H1 (cell line): Measurements from ENCODE around the gene VHLL. TPM values are rescaled to one million over a fixed set of nuclear protein-coding genes. Genes with fewer than 3 reads are reported as not detected.

Experiments
- CTCF ChIA-PET: fragments of 300-600 bp; sonication (Branson Sonifier 250); formaldehyde crosslinking; loops from one replicate; lab custom pipeline; 2021; ENCODE audit not compliant: partially characterized antibody; lab: Charles Lee
- POLR2A ChIA-PET: fragments of 300-600 bp; sonication (Branson Sonifier 250); formaldehyde crosslinking; loops from one replicate; lab custom pipeline; 2021; ENCODE audit warnings: inconsistent platforms; ENCODE audit not compliant: partially characterized antibody; lab: Charles Lee
- DNase-seq, 2 experiments: peaks; one replicate each; pipeline versions ENCODE4 v3.0.0 to v3.0.0-alpha.2; 2010 to 2022; ENCODE audit warnings: low spot score in 2 of 2, low read depth in 1 of 2, mixed read lengths in 1 of 2
- FAIRE-seq: peaks from 2 replicates; lab custom pipeline; 2011; peaks lifted over from hg19 to GRCh38; lab: Jason Lieb, UNC
- H2AFZ ChIP-seq: 2 replicates; pipeline ENCODE4 v1.8.1; 2012; ENCODE audit warnings: low read length, inconsistent platforms
- H2AK5ac ChIP-seq: 2 replicates; pipeline ENCODE4 v1.6.1; 2013; ENCODE audit warnings: low read depth, low read length
- H2BK120ac ChIP-seq: replicated peaks from 2 replicates; pipeline ENCODE3; 2013; ENCODE audit warnings: low read depth, low read length, inconsistent platforms
- H2BK12ac ChIP-seq: 2 replicates; pipeline ENCODE4 v1.6.1; 2013; ENCODE audit warnings: low read depth, low read length
- H2BK15ac ChIP-seq: 2 replicates; pipeline ENCODE4 v1.6.1; 2013; ENCODE audit warnings: low read length
- H2BK20ac ChIP-seq: 2 replicates; pipeline ENCODE4 v1.6.1; 2013; ENCODE audit warnings: low read length
- H2BK5ac ChIP-seq: 2 replicates; pipeline ENCODE4 v1.6.1; 2013; ENCODE audit warnings: low read depth, low read length
- H3K14ac ChIP-seq: 2 replicates; pipeline ENCODE4 v1.6.1; 2013; ENCODE audit warnings: inconsistent platforms; ENCODE audit not compliant: insufficient read length
- H3K18ac ChIP-seq: 2 replicates; pipeline ENCODE4 v1.6.1; 2013; ENCODE audit warnings: low read length; ENCODE audit errors: extremely low read depth
- H3K23ac ChIP-seq: 2 replicates; pipeline ENCODE4 v1.6.1; 2013; ENCODE audit warnings: inconsistent platforms; ENCODE audit not compliant: insufficient read length
- H3K23me2 ChIP-seq: 2 replicates; pipeline ENCODE4 v1.6.1; 2013; ENCODE audit warnings: low read depth, low read length
- H3K27ac ChIP-seq: 2 replicates; pipeline ENCODE4 v1.6.1; 2011; ENCODE audit warnings: low read depth, low read length, inconsistent platforms
- H3K27me3 ChIP-seq, 4 experiments: replicated peaks in 1 of 4; 1 replicate in 1 of 4; 2 replicates in 3 of 4; pipeline versions ENCODE4 v1.6.1 to v1.8.1; 2011 to 2013; ENCODE audit warnings: low read length in 3 of 4, mild to moderate bottlenecking in 3 of 4, inconsistent platforms in 2 of 4, mixed read lengths in 2 of 4, moderate library complexity in 1 of 4; ENCODE audit not compliant: control insufficient read depth in 3 of 4, insufficient read depth in 3 of 4; ENCODE audit errors: extremely low read depth in 1 of 4
- H3K36me3 ChIP-seq, 4 experiments: 2 replicates each; pipeline versions ENCODE4 v1.6.1 to v1.8.1; 2011 to 2013; ENCODE audit warnings: mild to moderate bottlenecking in 4 of 4, low read length in 3 of 4, moderate library complexity in 2 of 4, control low read depth in 1 of 4, inconsistent platforms in 1 of 4; ENCODE audit not compliant: insufficient read depth in 4 of 4, control insufficient read depth in 2 of 4
- H3K4ac ChIP-seq: replicated peaks from 2 replicates; pipeline ENCODE3; 2013; ENCODE audit warnings: low read length, low read depth, mixed read lengths, inconsistent platforms; ENCODE audit not compliant: insufficient read length
- H3K4me1 ChIP-seq, 4 experiments: replicated peaks in 1 of 4; 1 replicate in 1 of 4; 2 replicates in 3 of 4; pipeline versions ENCODE4 v1.6.1 to v1.8.1; 2011 to 2013; ENCODE audit warnings: low read length in 3 of 4, inconsistent platforms in 2 of 4, mixed read lengths in 1 of 4; ENCODE audit not compliant: insufficient read depth in 4 of 4, control insufficient read depth in 3 of 4
- H3K4me2 ChIP-seq, 2 experiments: 2 replicates each; pipeline versions ENCODE4 v1.6.1 to v1.8.1; 2011 to 2013; ENCODE audit warnings: low read depth in 2 of 2, low read length in 2 of 2, control low read depth in 1 of 2, inconsistent platforms in 1 of 2, mild to moderate bottlenecking in 1 of 2; ENCODE audit not compliant: insufficient read depth in 1 of 2
- H3K4me3 ChIP-seq, 4 experiments: fragments of 200-600, 300-600 bp in 1 of 4; sonication (generic), shearing (Covaris generic), sonication (Bioruptor Twin) in 1 of 4; 2 replicates each; pipeline versions ENCODE4 v1.5.1 to v1.8.1; 2011 to 2016; ENCODE audit warnings: low read length in 4 of 4, low read depth in 3 of 4, control low read depth in 2 of 4, inconsistent platforms in 2 of 4, mild to moderate bottlenecking in 2 of 4, mixed read lengths in 1 of 4, moderate library complexity in 1 of 4; ENCODE audit not compliant: insufficient read depth in 2 of 4; ENCODE audit errors: extremely low read depth in 1 of 4
- H3K56ac ChIP-seq: replicated peaks from 2 replicates; pipeline ENCODE3; 2013; ENCODE audit warnings: low read depth, mild to moderate bottlenecking, mixed read lengths, low read length, inconsistent platforms; ENCODE audit not compliant: insufficient read length
- H3K79me1 ChIP-seq: 2 replicates; pipeline ENCODE4 v1.6.1; 2013; ENCODE audit warnings: low read depth, low read length, control low read depth
- H3K79me2 ChIP-seq, 2 experiments: 2 replicates each; pipeline versions ENCODE4 v1.6.1 to v1.8.1; 2012 to 2013; ENCODE audit warnings: low read length in 2 of 2, mild to moderate bottlenecking in 2 of 2, inconsistent platforms in 1 of 2; ENCODE audit not compliant: insufficient read depth in 2 of 2, control insufficient read depth in 1 of 2
- H3K9ac ChIP-seq, 4 experiments: replicated peaks in 1 of 4; 1 replicate in 1 of 4; 2 replicates in 3 of 4; pipeline versions ENCODE4 v1.6.1 to v1.8.1; 2011 to 2013; ENCODE audit warnings: low read depth in 3 of 4, low read length in 3 of 4, control low read depth in 2 of 4, mild to moderate bottlenecking in 2 of 4, moderate library complexity in 2 of 4, inconsistent platforms in 1 of 4; ENCODE audit errors: extremely low read depth in 1 of 4
- H3K9me3 ChIP-seq, 2 experiments: 2 replicates each; pipeline versions ENCODE4 v1.6.1 to v1.8.1; 2012 to 2013; ENCODE audit warnings: mild to moderate bottlenecking in 2 of 2, moderate library complexity in 2 of 2, control low read depth in 1 of 2, inconsistent platforms in 1 of 2, low read depth in 1 of 2, low read length in 1 of 2, mixed read lengths in 1 of 2; ENCODE audit not compliant: insufficient read depth in 2 of 2
- H4K20me1 ChIP-seq, 2 experiments: replicated peaks in 1 of 2; 2 replicates each; pipeline versions ENCODE3 to v1.8.1; 2011 to 2013; ENCODE audit warnings: inconsistent platforms in 2 of 2, low read length in 2 of 2, mild to moderate bottlenecking in 1 of 2; ENCODE audit not compliant: insufficient read depth in 2 of 2, control insufficient read depth in 1 of 2
- H4K5ac ChIP-seq: 2 replicates; pipeline ENCODE4 v1.6.1; 2013; ENCODE audit warnings: low read length, low read depth, mixed read lengths, inconsistent platforms; ENCODE audit not compliant: insufficient read length
- H4K8ac ChIP-seq: 2 replicates; pipeline ENCODE4 v1.8.0; 2013; ENCODE audit warnings: mild to moderate bottlenecking, moderate library complexity, low read length, inconsistent platforms; ENCODE audit not compliant: insufficient read depth; ENCODE audit errors: extremely low read depth
- H4K91ac ChIP-seq: replicated peaks from 2 replicates; pipeline ENCODE3; 2013; ENCODE audit warnings: low read length, mixed read lengths, inconsistent platforms; ENCODE audit not compliant: insufficient read length
- CTBP2 ChIP-seq: IDR thresholded peaks from 2 replicates; pipeline ENCODE4 v1.7.0; 2011; ENCODE audit warnings: borderline replicate concordance, mild to moderate bottlenecking, moderate library complexity, mixed read lengths, low read length; ENCODE audit not compliant: insufficient read depth, insufficient read length
- EP300 ChIP-seq, 2 experiments: IDR thresholded peaks; 1 replicate in 1 of 2; 2 replicates in 1 of 2; pipeline ENCODE4 v1.6.1; 2011 to 2012; ENCODE audit warnings: low read depth in 2 of 2, low read length in 2 of 2, mild to moderate bottlenecking in 2 of 2, borderline replicate concordance in 1 of 2, inconsistent platforms in 1 of 2, moderate library complexity in 1 of 2
- HDAC6 ChIP-seq: IDR thresholded peaks from one replicate; pipeline ENCODE4 v1.7.1; 2012; ENCODE audit warnings: low read depth, mild to moderate bottlenecking, inconsistent platforms, low read length, moderate library complexity
- KDM1A ChIP-seq: fragments of 200-600, 300-600 bp; sonication (generic); IDR thresholded peaks from 2 replicates; pipeline ENCODE4 v1.7.1; 2016; ENCODE audit warnings: mild to moderate bottlenecking, low read length, borderline replicate concordance
- KDM5A ChIP-seq: fragments of 200-600 bp; IDR thresholded peaks from 2 replicates; pipeline ENCODE4 v1.7.1; 2012; ENCODE audit warnings: mild to moderate bottlenecking, low read length, inconsistent platforms, mixed read lengths
- RFX5 ChIP-seq: IDR thresholded peaks from 2 replicates; pipeline ENCODE4 v1.6.1; 2011; ENCODE audit warnings: low read depth, low read length, improper control_type of control experiment, borderline replicate concordance
- SP1 ChIP-seq: IDR thresholded peaks from 2 replicates; pipeline ENCODE4 v1.6.1; 2011; ENCODE audit warnings: low read depth, low read length
- SUZ12 ChIP-seq: fragments of 200-600 bp; sonication (generic); IDR thresholded peaks from 2 replicates; pipeline ENCODE4 v1.6.1; 2012; ENCODE audit warnings: mild to moderate bottlenecking, inconsistent platforms, low read length, moderate library complexity, mixed read lengths
- TCF12 ChIP-seq: IDR thresholded peaks from 2 replicates; pipeline ENCODE4 v1.6.1; 2011; ENCODE audit warnings: low read depth, mild to moderate bottlenecking, low read length
- WGBS, 2 experiments: shearing (Covaris generic) in 1 of 2; methylation state at CpG; one replicate each; pipeline versions ENCODE4 v1.1.6 to v1.1.7; 2013 to 2015; ENCODE audit warnings: low lambda C conversion rate in 2 of 2, mixed read lengths in 2 of 2, inconsistent platforms in 1 of 2, low coverage in 1 of 2, missing lambda C conversion rate in 1 of 2; ENCODE audit not compliant: insufficient replicate concordance in 2 of 2, insufficient coverage in 1 of 2, insufficient read length in 1 of 2; ENCODE audit errors: extremely low coverage in 1 of 2, missing lambda C conversion rate in 1 of 2; 5-methylcytosine and 5-hydroxymethylcytosine counted together
- polyA plus RNA-seq, 7 experiments: library from polyadenylated mRNA; depleted of rRNA in 3 of 7; stranded (reverse) in 5 of 7; unstranded in 2 of 7; fragments of >200 nt in 5 of 7; fragments of 200-250 nt in 2 of 7; gene quantifications; 1 replicate in 5 of 7; 2 replicates in 1 of 7; 4 replicates in 1 of 7; pipeline versions ENCODE4 v1.2.1 to v1.2.3, GENCODE V29; 2011 to 2013; ENCODE audit warnings: missing spikeins in 2 of 7, mixed read lengths in 2 of 7
- total RNA-seq: library from RNA; stranded (reverse); fragmentation: NEBNext Ultra II Directional; extraction: Animal tissue kit (Norgen Biotek cat#: 25700); gene quantifications from 2 replicates; pipeline ENCODE4 v1.2.1, GENCODE V29; 2021

The VHLL gene
- total and polyA plus RNA-seq, 2 of the 8 experiments (the other 6 are each of a cell fraction or from before 2014, with no cell fraction given): not detected

DNA sequence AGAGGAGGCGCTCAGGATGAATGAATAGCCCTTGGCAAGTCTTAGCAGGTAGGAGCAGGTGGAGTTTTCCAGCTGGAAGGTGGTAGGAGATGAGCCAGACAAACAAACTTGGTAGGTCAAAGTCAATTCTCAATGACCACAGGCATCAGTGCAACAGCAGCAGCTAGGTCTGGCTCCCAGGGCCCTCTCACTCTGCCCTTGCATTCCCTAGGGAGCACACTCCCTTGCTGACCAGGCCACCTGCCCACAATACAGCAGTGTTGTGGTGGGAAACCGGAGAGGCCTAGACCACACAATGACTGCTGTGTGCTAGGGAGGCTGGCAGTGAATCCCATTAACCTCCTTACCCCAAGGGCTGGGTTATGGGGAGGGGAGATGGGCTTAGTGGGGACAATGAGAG, 38.2 kb downstream of the VHLL start:
- no peak overlapping the region for H2AK5ac ChIP-seq
- no peaks in the 10 kb centered on the region for H3K79me2 ChIP-seq
- no peak overlapping the region for H3K23ac ChIP-seq
- no peak overlapping the region for H2BK12ac ChIP-seq
- H3K4me1 ChIP-seq: no peaks in the 10 kb centered on the region
- TF ChIP-seq KDM1A (no peak), SP1 (no peak), TCF12 (no peak), RFX5 (no peak), SUZ12 (no peak), EP300 (IDR thresholded peaks at IDR 0.05; ENCODE audit: borderline replicate concordance in 1 of 2, low read depth in 2 of 2, low read length in 2 of 2) (no peak), CTBP2 (no peak), KDM5A (no peak), HDAC6 (no peak)
- no peak overlapping the region; the same call in 1 of the 2 replicates for H2BK5ac ChIP-seq
- peaks cover 0 to 2% of the 10 kb centered on the region in 2 experiments; a peak in 1 of 4 replicates for H3K9me3 ChIP-seq
- no peak overlapping the region for H2BK120ac ChIP-seq
- H3K27ac ChIP-seq: no peak overlapping the region
- H3K27me3 ChIP-seq: no peaks in the 10 kb centered on the region
- H4K20me1 ChIP-seq: peaks cover 0 to 6% of the 10 kb centered on the region in 2 experiments
- no peak overlapping the region for H4K5ac ChIP-seq
- ChIA-PET CTCF (interaction anchor here (1.5 to 47.2 kb wide), 7 partner anchors 9 to 120 kb away, joined by 3 to 1265 read pairs (median 11); partner anchors contain the start of genes PAQR6 and SEMA4A), POLR2A (interaction anchor here (0.6 to 5.3 kb wide), 10 partner anchors 8 to 66 kb away, joined by 3 to 30 read pairs (median 4); partner anchors contain the start of genes PAQR6 and SMG5)
- H2AFZ ChIP-seq: no peak overlapping the region
- no peak overlapping the region for H3K4me3 ChIP-seq
- H3K4me2 ChIP-seq: no peak overlapping the region
- no peak for DNase-seq
- H3K36me3 ChIP-seq: peaks cover 56 to 91% (median 82%) of the 10 kb centered on the region in 4 experiments
- no peak for FAIRE-seq
- no peak overlapping the region for H3K18ac ChIP-seq
- no peak overlapping the region for H2BK20ac ChIP-seq
- H3K9ac ChIP-seq: no peak overlapping the region
- WGBS, 2 experiments: 91% methylated on average over 2 of the region's 2 CpGs; no CpG with 5 or more reads in 1 of the 2 experiments
- no peak overlapping the region for H3K14ac ChIP-seq
- H3K79me1 ChIP-seq: no peaks in the 10 kb centered on the region; the same call in 1 of the 2 replicates
- H2BK15ac ChIP-seq: no peak overlapping the region
- H4K91ac ChIP-seq: no peak overlapping the region
- H3K23me2 ChIP-seq: no peaks in the 10 kb centered on the region
- H3K4ac ChIP-seq: no peak overlapping the region
- H4K8ac ChIP-seq: no peak overlapping the region
- no peak overlapping the region for H3K56ac ChIP-seq
